Measurements from ENCODE around the gene RTL10.

DNA sequence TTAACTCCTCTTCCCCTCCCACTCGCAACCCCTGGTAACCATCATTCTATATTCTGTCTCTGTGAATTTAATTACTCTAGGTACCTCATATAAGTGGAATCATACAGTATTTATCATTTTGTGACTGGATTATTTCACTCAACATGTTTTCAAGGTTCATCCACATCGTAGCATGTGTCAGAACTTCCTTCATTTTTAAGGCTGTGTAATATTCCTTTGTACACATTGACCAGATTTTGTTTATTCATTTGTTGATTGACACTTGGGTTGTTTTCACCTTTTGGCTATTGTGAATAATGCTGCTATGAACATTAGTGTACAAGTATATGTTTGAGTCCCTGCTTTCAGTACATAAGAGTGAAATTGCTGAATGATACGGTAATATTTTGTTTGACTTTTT is 2.7 kb upstream of the RTL10 start:
- TF ChIP-seq, protein P1, sequence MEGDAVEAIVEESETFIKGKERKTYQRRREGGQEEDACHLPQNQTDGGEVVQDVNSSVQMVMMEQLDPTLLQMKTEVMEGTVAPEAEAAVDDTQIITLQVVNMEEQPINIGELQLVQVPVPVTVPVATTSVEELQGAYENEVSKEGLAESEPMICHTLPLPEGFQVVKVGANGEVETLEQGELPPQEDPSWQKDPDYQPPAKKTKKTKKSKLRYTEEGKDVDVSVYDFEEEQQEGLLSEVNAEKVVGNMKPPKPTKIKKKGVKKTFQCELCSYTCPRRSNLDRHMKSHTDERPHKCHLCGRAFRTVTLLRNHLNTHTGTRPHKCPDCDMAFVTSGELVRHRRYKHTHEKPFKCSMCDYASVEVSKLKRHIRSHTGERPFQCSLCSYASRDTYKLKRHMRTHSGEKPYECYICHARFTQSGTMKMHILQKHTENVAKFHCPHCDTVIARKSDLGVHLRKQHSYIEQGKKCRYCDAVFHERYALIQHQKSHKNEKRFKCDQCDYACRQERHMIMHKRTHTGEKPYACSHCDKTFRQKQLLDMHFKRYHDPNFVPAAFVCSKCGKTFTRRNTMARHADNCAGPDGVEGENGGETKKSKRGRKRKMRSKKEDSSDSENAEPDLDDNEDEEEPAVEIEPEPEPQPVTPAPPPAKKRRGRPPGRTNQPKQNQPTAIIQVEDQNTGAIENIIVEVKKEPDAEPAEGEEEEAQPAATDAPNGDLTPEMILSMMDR (IDR thresholded peaks at IDR 0.05; ENCODE audit: low read depth, low read length), result no peak
- no peak for TF ChIP-seq POLR2A (IDR thresholded peaks at IDR 0.05; ENCODE audit: extremely low read depth, insufficient read length)

Measured in NB4 (cell line).